Dendritic cell treated with granulocyte-macrophage colony-stimulating factor and Interleukin-4, amounts not matched to agents 40 ng/mL and 50 ng/mL, for 4 days (primary cell): ENCODE results near the gene INPP5F.

Experiments used
- H3K27ac Mint-ChIP-seq: one replicate; pipeline ENCODE4 v1.8.0; 2022; ENCODE audit warnings: mild to moderate bottlenecking, mixed read lengths
- H3K27me3 Mint-ChIP-seq: one replicate; pipeline ENCODE4 v1.8.0; 2022; ENCODE audit warnings: mild to moderate bottlenecking, mixed read lengths
- H3K36me3 Mint-ChIP-seq: one replicate; pipeline ENCODE4 v1.8.0; 2022; ENCODE audit warnings: low read depth, mixed read lengths
- H3K4me1 Mint-ChIP-seq: one replicate; pipeline ENCODE4 v1.8.0; 2022; ENCODE audit warnings: low read depth, mixed read lengths
- H3K4me3 Mint-ChIP-seq: one replicate; pipeline ENCODE4 v1.8.0; 2022; ENCODE audit warnings: mild to moderate bottlenecking, moderate library complexity, mixed read lengths
- H3K9me3 Mint-ChIP-seq: one replicate; pipeline ENCODE4 v1.8.0; 2022; ENCODE audit warnings: mixed read lengths
- intact Hi-C: fragments of 100-400 bp; cut with micrococcal nuclease; formaldehyde crosslinking; loops from one replicate; pipeline ENCODE4 v1.15.0; 2022

INPP5F gene

GRCh38 chr10:119723624-119724023 is 2.2 kb upstream of the INPP5F start:
- H3K27me3 Mint-ChIP-seq = no peaks in the 10 kb centered on the region
- H3K27ac Mint-ChIP-seq = no peak overlapping the region
- intact Hi-C loops = loop anchor here (2.0 kb wide), 2 partner anchors 19 to 37 kb away; no protein-coding TSS in a partner anchor
- H3K4me1 Mint-ChIP-seq = peaks cover 36% of the 10 kb centered on the region
- H3K9me3 Mint-ChIP-seq = no peaks in the 10 kb centered on the region
- H3K36me3 Mint-ChIP-seq = no peaks in the 10 kb centered on the region
- H3K4me3 Mint-ChIP-seq = no peak overlapping the region

GRCh38 chr10:119724593-119725516 is 995 bp upstream of the INPP5F start:
- intact Hi-C loops = loop anchor here (1.0 to 2.0 kb wide), 3 partner anchors 20 to 129 kb away; partner anchors contain the start of gene TIAL1

DNA sequence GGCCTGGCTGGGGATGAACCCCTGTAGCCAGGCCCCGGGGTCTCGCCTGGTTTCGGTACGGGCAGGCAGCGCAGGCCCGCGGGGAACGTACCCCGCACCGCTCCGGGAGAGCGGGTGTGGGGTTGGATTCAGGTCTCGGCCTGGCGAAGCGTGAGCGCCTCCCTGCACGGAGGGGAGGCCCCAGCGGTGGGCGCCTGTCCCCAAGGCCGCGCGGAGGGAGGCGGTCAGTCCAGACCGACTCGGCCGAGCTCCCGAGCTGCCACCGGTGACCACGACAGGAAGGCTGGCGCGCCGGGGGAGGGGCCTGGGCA is 378 bp upstream of the INPP5F start:
- peak overlapping the region; percentile 97 for H3K27ac Mint-ChIP-seq
- H3K36me3 Mint-ChIP-seq = no peaks in the 10 kb centered on the region
- H3K4me1 Mint-ChIP-seq = peaks cover 36% of the 10 kb centered on the region
- H3K27me3 Mint-ChIP-seq = no peaks in the 10 kb centered on the region
- intact Hi-C loops = loop anchor here (1.0 to 2.0 kb wide), 3 partner anchors 21 to 129 kb away; partner anchors contain the start of gene TIAL1
- no peaks in the 10 kb centered on the region for H3K9me3 Mint-ChIP-seq
- peak overlapping the region; percentile 71 for H3K4me3 Mint-ChIP-seq

More at GRCh38 chr10:119724593-119725516, 995 bp upstream of the INPP5F start:
- Mint-ChIP-seq H3K27me3 (no peaks in the 10 kb centered on the region), H3K36me3 (no peaks in the 10 kb centered on the region), H3K4me3 (peak overlapping the region; percentile 71), H3K4me1 (peaks cover 36% of the 10 kb centered on the region), H3K9me3 (no peaks in the 10 kb centered on the region), H3K27ac (peak overlapping the region; percentile 97)

DNA sequence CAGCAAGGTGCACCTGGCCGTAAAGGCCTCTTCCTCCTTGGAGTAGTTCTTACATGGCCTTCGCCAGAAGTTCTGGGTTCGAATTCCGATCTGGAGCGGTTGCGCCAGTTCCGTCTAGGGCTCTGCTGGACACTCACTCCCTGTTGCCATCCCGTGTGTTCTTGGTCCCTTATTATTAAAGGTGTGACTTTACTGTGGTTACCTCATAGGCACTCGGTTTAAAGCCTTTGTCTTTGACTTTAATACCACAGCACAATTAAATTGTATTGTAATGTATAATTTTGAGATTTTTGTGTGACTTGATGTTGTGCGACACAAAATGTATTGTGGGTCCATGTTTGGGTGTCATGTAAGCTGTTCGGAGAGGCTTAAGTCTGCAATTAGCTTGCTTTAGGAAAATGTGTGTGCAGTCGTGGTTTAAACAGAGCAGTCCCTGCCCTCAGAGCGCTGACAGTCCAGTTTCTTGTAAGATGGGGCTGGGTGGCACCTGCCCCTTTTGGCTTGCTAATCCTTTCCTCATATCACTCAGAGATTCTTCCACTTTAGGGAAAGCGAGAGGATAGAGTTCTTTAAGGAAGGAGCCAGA is 919 bp downstream of the INPP5F start:
- H3K27ac Mint-ChIP-seq = peak overlapping the region; percentile 48
- peak overlapping the region; percentile 71 for H3K4me3 Mint-ChIP-seq
- H3K27me3 Mint-ChIP-seq = no peaks in the 10 kb centered on the region
- H3K4me1 Mint-ChIP-seq = peaks cover 36% of the 10 kb centered on the region
- no peaks in the 10 kb centered on the region for H3K36me3 Mint-ChIP-seq
- intact Hi-C loops = no loop called here
- no peaks in the 10 kb centered on the region for H3K9me3 Mint-ChIP-seq

DNA sequence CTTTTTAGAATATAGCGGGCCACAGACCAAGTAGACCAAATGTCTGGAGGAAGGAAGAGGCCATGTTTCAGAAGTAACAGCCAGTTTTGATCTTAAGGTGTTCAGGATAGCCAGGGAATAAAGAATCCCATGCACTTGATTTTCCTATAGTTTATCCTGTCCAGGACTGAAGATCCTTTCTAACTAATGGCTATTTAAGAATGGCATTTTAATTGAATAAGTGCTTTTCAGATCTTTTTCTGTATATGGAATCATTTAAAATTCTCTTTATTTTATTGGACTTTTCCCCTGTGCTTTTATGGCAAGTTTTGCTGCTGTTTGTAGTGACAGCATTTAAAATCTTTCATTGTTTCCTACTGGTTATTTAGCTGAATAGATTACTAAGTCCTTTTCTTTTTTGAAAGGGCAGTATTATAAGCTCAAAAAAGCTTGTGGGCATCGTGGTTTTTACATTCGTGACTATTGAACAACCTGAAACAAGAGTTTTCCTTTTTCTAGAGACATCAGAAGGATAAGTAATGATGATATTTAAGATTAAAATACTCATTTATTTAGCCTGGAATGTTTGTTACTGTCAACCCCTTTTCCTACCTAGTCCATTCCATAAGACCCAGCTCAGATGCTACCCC is 2.4 kb downstream of the INPP5F start:
- no peak overlapping the region for H3K4me3 Mint-ChIP-seq
- H3K36me3 Mint-ChIP-seq = no peaks in the 10 kb centered on the region
- no peaks in the 10 kb centered on the region for H3K9me3 Mint-ChIP-seq
- intact Hi-C loops = no loop called here
- no peaks in the 10 kb centered on the region for H3K27me3 Mint-ChIP-seq
- H3K27ac Mint-ChIP-seq = no peak overlapping the region
- peaks cover 36% of the 10 kb centered on the region for H3K4me1 Mint-ChIP-seq

GRCh38 chr10:119734396-119735332 is 8.8 kb downstream of the INPP5F start:
- no peaks in the 10 kb centered on the region for H3K36me3 Mint-ChIP-seq
- peaks cover 6% of the 10 kb centered on the region for H3K4me1 Mint-ChIP-seq
- no peak overlapping the region for H3K4me3 Mint-ChIP-seq
- intact Hi-C loops = no loop called here
- H3K9me3 Mint-ChIP-seq = no peaks in the 10 kb centered on the region
- no peaks in the 10 kb centered on the region for H3K27me3 Mint-ChIP-seq
- no peak overlapping the region for H3K27ac Mint-ChIP-seq

GRCh38 chr10:119735451-119735850 is 9.6 kb downstream of the INPP5F start:
- Mint-ChIP-seq H3K27me3 (no peaks in the 10 kb centered on the region), H3K27ac (no peak overlapping the region), H3K4me3 (no peak overlapping the region), H3K4me1 (peaks cover 6% of the 10 kb centered on the region), H3K36me3 (no peaks in the 10 kb centered on the region), H3K9me3 (no peaks in the 10 kb centered on the region)
- intact Hi-C loops = no loop called here

DNA sequence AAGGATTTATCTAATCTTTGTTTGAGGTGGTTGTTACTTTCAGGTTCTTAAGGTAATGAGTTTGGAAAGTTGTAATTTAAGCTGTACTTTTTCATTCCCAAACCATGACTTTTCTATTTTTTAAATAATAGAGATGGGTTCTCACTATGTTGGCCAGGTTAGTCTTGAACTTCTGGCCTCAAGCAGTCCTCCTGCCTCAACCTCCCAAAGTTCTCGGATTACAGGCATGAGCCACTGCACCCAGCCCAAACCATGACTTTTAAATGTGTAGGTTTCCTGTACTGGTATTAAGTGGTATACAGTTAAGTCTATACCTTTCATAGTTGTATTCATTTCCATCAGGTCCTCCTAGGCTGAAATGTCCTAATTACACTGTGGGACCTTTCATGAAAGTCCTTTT is 10.4 kb downstream of the INPP5F start:
- no peak overlapping the region for H3K4me3 Mint-ChIP-seq
- intact Hi-C loops = no loop called here
- no peaks in the 10 kb centered on the region for H3K27me3 Mint-ChIP-seq
- H3K27ac Mint-ChIP-seq = no peak overlapping the region
- no peaks in the 10 kb centered on the region for H3K36me3 Mint-ChIP-seq
- H3K4me1 Mint-ChIP-seq = peaks cover 6% of the 10 kb centered on the region
- H3K9me3 Mint-ChIP-seq = no peaks in the 10 kb centered on the region

GRCh38 chr10:119737039-119737663 is 11.3 kb downstream of the INPP5F start:
- no peak overlapping the region for H3K4me3 Mint-ChIP-seq
- intact Hi-C loops = no loop called here
- H3K9me3 Mint-ChIP-seq = no peaks in the 10 kb centered on the region
- no peaks in the 10 kb centered on the region for H3K36me3 Mint-ChIP-seq
- H3K27me3 Mint-ChIP-seq = no peaks in the 10 kb centered on the region
- peaks cover 6% of the 10 kb centered on the region for H3K4me1 Mint-ChIP-seq
- H3K27ac Mint-ChIP-seq = no peak overlapping the region

GRCh38 chr10:119737823-119738222 is 12.0 kb downstream of the INPP5F start:
- intact Hi-C loops = no loop called here
- H3K36me3 Mint-ChIP-seq = no peaks in the 10 kb centered on the region
- H3K27ac Mint-ChIP-seq = no peak overlapping the region
- H3K4me3 Mint-ChIP-seq = no peak overlapping the region
- no peaks in the 10 kb centered on the region for H3K9me3 Mint-ChIP-seq
- no peaks in the 10 kb centered on the region for H3K27me3 Mint-ChIP-seq
- H3K4me1 Mint-ChIP-seq = peaks cover 6% of the 10 kb centered on the region

DNA sequence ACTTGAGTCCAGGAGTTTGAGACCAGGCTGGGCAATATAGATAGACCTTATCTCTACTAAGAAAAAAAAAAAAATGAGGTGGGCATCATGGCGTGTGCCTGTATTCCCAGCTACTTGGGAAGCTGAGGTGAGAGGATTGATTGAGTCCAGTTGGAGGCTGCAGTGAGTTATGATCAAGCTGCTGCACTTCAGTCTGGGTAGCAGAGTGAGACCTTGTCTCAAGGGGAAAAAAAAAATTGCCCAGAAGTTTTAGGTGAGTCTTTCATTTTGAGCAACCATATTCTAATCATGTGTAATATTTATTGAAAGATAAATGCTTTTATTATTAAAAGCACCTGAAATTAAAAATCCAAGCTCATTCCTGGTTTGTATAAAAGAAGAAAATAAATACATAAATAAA is 13.1 kb downstream of the INPP5F start:
- intact Hi-C loops = no loop called here
- no peaks in the 10 kb centered on the region for H3K27me3 Mint-ChIP-seq
- peaks cover 7% of the 10 kb centered on the region for H3K4me1 Mint-ChIP-seq
- no peaks in the 10 kb centered on the region for H3K36me3 Mint-ChIP-seq
- H3K27ac Mint-ChIP-seq = no peak overlapping the region
- H3K4me3 Mint-ChIP-seq = no peak overlapping the region
- H3K9me3 Mint-ChIP-seq = no peaks in the 10 kb centered on the region

- intact Hi-C loops = no loop called here
- no peak overlapping the region for H3K4me3 Mint-ChIP-seq
- H3K9me3 Mint-ChIP-seq = no peaks in the 10 kb centered on the region
- no peaks in the 10 kb centered on the region for H3K36me3 Mint-ChIP-seq
- no peaks in the 10 kb centered on the region for H3K27me3 Mint-ChIP-seq
- peaks cover 7% of the 10 kb centered on the region for H3K4me1 Mint-ChIP-seq
- H3K27ac Mint-ChIP-seq = no peak overlapping the region
Observed at GRCh38 chr10:119740096-119740495, 14.2 kb downstream of the INPP5F start.
